OCI-LY7 (cell line): ENCODE data around the gene UBE3C.

Source experiments
- CTCF ChIP-seq: fragments of 200-600 bp; sonication (generic); conservative IDR thresholded peaks from 2 replicates; pipeline ENCODE4 v1.5.1; 2014; ENCODE audit warnings: mild to moderate bottlenecking, antibody characterized with exemption, low read length, moderate library complexity, mixed read lengths
- EZH2phosphoT487 ChIP-seq: fragments of 200-600 bp; sonication (generic); IDR thresholded peaks from 2 replicates; pipeline ENCODE4 v1.6.1; 2018; ENCODE audit warnings: low read depth, borderline replicate concordance, mild to moderate bottlenecking, mixed run types, antibody characterized with exemption, low read length, moderate library complexity, mixed read lengths

GRCh38 chr7:157278167-157278790 lies 139.6 kb downstream of the UBE3C start:
- no peak for TF ChIP-seq CTCF
- TF ChIP-seq EZH2phosphoT487: no peak
